Chondrocyte (in vitro differentiated cells): ENCODE data around the gene SEC23B. TPM values are rescaled to one million over a fixed set of nuclear protein-coding genes. Genes with fewer than 3 reads are reported as not detected.

ENCODE experiments used
- DNase-seq: peaks from one replicate; pipeline ENCODE4 v3.0.0; 2021; ENCODE audit warnings: mixed read lengths, low spot score
- H3K27ac Mint-ChIP-seq: one replicate; pipeline ENCODE4 v1.8.0; 2021; ENCODE audit warnings: mild to moderate bottlenecking, moderate library complexity, mixed read lengths; ENCODE audit not compliant: unreplicated experiment
- H3K27me3 Mint-ChIP-seq: 2 replicates; pipeline ENCODE4 v1.8.0; 2021; ENCODE audit warnings: low read depth, mixed read lengths
- H3K36me3 Mint-ChIP-seq: 2 replicates; pipeline ENCODE4 v1.8.0; 2021; ENCODE audit warnings: low read depth, mixed read lengths
- H3K4me1 Mint-ChIP-seq: 2 replicates; pipeline ENCODE4 v1.8.0; 2021; ENCODE audit warnings: low read depth, mild to moderate bottlenecking, mixed read lengths
- H3K4me3 Mint-ChIP-seq: one replicate; pipeline ENCODE4 v1.8.0; 2021; ENCODE audit warnings: mild to moderate bottlenecking, moderate library complexity, mixed read lengths; ENCODE audit not compliant: unreplicated experiment
- H3K9me3 Mint-ChIP-seq: 2 replicates; pipeline ENCODE4 v1.8.0; 2021; ENCODE audit warnings: low read depth, mixed read lengths
- total RNA-seq: library from RNA; stranded (reverse); gene quantifications from 3 replicates; pipeline ENCODE4 v1.2.1, GENCODE V29; 2021
- TF ChIP-seq, protein P1 (sequence below): fragments of 200-600 bp; sonication (generic); IDR thresholded peaks from 2 replicates; pipeline ENCODE4 v1.5.0; 2021; ENCODE audit warnings: antibody characterized with exemption, mild to moderate bottlenecking, moderate library complexity

The SEC23B gene
- total RNA-seq, 1 donor from 2014 or later = 38.9 TPM

- no peak for DNase-seq
These were observed 72.3 kb downstream of the SEC23B start for GRCh38 chr20:18580012-18580411.

DNA sequence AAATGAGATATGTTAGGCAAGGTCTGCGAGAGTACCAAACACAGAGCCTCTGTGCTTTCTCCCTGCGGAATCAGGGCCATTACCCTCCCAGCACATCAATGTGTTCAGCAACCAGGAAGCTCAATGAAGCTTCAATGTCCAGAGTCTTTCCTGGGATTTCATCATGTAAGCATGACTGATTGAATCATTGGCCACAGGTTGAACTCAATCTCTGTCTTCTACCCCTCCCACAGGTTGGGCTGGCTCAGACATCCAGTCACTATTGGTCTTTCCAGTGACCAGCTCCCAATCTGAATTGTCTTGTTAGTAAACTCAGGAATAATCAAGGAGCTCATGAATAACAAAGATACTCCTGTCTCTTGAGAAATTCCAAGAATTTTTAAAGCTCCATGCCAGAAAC is 77.4 kb downstream of the SEC23B start:
- DNase-seq = no peak
- peaks cover 16% of the 10 kb centered on the region for H3K4me1 Mint-ChIP-seq
- H3K9me3 Mint-ChIP-seq = no peaks in the 10 kb centered on the region
- TF ChIP-seq, protein P1, sequence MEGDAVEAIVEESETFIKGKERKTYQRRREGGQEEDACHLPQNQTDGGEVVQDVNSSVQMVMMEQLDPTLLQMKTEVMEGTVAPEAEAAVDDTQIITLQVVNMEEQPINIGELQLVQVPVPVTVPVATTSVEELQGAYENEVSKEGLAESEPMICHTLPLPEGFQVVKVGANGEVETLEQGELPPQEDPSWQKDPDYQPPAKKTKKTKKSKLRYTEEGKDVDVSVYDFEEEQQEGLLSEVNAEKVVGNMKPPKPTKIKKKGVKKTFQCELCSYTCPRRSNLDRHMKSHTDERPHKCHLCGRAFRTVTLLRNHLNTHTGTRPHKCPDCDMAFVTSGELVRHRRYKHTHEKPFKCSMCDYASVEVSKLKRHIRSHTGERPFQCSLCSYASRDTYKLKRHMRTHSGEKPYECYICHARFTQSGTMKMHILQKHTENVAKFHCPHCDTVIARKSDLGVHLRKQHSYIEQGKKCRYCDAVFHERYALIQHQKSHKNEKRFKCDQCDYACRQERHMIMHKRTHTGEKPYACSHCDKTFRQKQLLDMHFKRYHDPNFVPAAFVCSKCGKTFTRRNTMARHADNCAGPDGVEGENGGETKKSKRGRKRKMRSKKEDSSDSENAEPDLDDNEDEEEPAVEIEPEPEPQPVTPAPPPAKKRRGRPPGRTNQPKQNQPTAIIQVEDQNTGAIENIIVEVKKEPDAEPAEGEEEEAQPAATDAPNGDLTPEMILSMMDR = no peak
- H3K27me3 Mint-ChIP-seq = no peaks in the 10 kb centered on the region
- H3K27ac Mint-ChIP-seq = peak overlapping the region; percentile 82
- H3K4me3 Mint-ChIP-seq = no peak overlapping the region
- H3K36me3 Mint-ChIP-seq = peaks cover 4% of the 10 kb centered on the region

More at GRCh38 chr20:18580012-18580411, 72.3 kb downstream of the SEC23B start:
- Mint-ChIP-seq H3K4me3 (no peak overlapping the region), H3K27ac (no peak overlapping the region), H3K9me3 (no peaks in the 10 kb centered on the region), H3K36me3 (peaks cover 4% of the 10 kb centered on the region), H3K4me1 (no peaks in the 10 kb centered on the region), H3K27me3 (no peaks in the 10 kb centered on the region)
- TF ChIP-seq, protein P1 = no peak

GRCh38 chr20:18587665-18588573 is 80.2 kb downstream of the SEC23B start, which contains the start of gene DTD1:
DTD1 (plus strand) TSS chr20:18588054; CDS start chr20:18588073, 19 bp downstream.
- DNase-seq = peak; percentile 96

DNA sequence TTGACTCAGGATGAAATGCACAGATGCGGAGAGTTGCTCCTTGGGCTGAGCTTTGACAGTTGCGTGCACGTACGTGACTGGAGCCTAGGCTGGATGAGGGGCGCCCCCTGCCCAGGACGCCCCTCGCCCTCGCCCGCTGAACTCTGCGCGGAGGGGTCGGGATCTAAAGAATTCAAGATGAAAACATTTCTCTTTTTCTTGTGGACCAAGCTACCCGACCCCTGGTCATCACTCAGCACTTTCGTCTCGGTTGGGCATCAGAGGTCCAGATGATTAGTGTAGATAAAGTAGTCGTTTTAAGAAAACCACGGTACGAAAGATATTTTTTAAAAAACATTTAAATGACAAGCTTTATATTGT is 80.8 kb downstream of the SEC23B start:
- peak overlapping the region; percentile 81 for H3K4me3 Mint-ChIP-seq
- H3K36me3 Mint-ChIP-seq = peaks cover 4% of the 10 kb centered on the region
- H3K27me3 Mint-ChIP-seq = no peaks in the 10 kb centered on the region
- peaks cover 16% of the 10 kb centered on the region for H3K4me1 Mint-ChIP-seq
- DNase-seq = no peak
- TF ChIP-seq, protein P1 = no peak
- no peaks in the 10 kb centered on the region for H3K9me3 Mint-ChIP-seq
- H3K27ac Mint-ChIP-seq = peak overlapping the region; percentile 71

More at GRCh38 chr20:18587665-18588573, 80.2 kb downstream of the SEC23B start, which contains the start of gene DTD1:
- peaks cover 4% of the 10 kb centered on the region for H3K36me3 Mint-ChIP-seq
- TF ChIP-seq, protein P1 = peak; percentile 87
- no peaks in the 10 kb centered on the region for H3K9me3 Mint-ChIP-seq
- peaks cover 16% of the 10 kb centered on the region for H3K4me1 Mint-ChIP-seq
- peak within 1 kb of the TSS; percentile 87 for H3K4me3 Mint-ChIP-seq
- no peaks in the 10 kb centered on the region for H3K27me3 Mint-ChIP-seq
- H3K27ac Mint-ChIP-seq = peak within 1 kb of the TSS; percentile 72

DNA sequence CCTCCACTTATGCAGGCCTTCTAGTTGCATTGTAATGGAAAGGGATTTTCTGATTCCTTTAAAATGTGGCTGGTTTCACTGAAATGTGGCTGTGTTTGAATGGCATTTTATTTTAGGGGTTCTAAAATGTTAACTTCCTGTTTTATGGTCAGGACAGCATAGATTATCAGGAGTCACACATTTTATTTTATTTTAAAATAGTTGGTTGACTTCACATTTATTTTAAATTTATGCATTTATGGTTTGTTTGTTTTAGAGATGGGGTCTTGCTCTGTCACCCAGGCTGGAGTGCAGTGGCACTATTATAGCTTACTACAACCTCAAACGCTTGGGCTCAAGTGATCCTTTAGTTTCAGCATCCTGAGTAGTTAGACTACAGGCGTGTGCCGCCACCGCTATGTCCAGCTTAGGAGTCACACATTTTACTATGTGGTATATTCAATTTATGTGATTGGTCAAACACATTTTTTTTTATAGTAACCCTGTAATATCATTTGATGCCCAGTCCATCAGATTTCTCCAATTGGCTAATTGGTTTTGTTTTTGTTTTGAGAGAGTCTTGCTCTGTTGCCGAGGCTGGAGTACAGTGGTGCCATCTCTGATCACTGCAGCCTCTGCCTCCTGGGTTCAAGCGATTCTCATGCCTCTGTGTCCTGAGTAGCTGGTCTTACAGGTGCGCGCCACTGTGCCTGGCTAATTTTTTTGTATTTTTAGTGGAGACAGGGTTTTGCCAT is 82.4 kb downstream of the SEC23B start:
- H3K4me3 Mint-ChIP-seq = no peak overlapping the region
- no peak overlapping the region for H3K27ac Mint-ChIP-seq
- no peaks in the 10 kb centered on the region for H3K27me3 Mint-ChIP-seq
- H3K36me3 Mint-ChIP-seq = no peaks in the 10 kb centered on the region
- no peak for DNase-seq
- no peaks in the 10 kb centered on the region for H3K9me3 Mint-ChIP-seq
- TF ChIP-seq, protein P1 = no peak
- peaks cover 15% of the 10 kb centered on the region for H3K4me1 Mint-ChIP-seq
